Testis (tissue), 2 donors: ENCODE measurements around the gene KMT5C.

Experiments
- CTCF ChIP-seq, 3 experiments: fragments of 450-650 bp in 2 of 3; fragments of 200-600 bp in 1 of 3; sonication (generic) in 1 of 3; IDR thresholded peaks; one replicate each; pipeline ENCODE4 v1.5.1; 2016 to 2019; ENCODE audit warnings: antibody characterized with exemption in 3 of 3, mild to moderate bottlenecking in 2 of 3, moderate library complexity in 1 of 3
- POLR2A ChIP-seq: fragments of 450-650 bp; IDR thresholded peaks from one replicate; pipeline ENCODE4 v1.6.1; 2017; ENCODE audit warnings: antibody characterized with exemption, mild to moderate bottlenecking, moderate library complexity

- TF ChIP-seq CTCF (IDR thresholded peaks at IDR 0.05) (no peak), POLR2A (no peak)
These were observed 50.0 kb downstream of the KMT5C start for GRCh38 chr19:55389386-55390317.
